PC-3 (cell line): Measurements from ENCODE around the gene GABRB3.

Experiments
- EZH2 ChIP-seq: fragments of 300-600 bp; sonication (generic); IDR thresholded peaks from one replicate; pipeline ENCODE4 v1.6.1; 2017; ENCODE audit warnings: antibody characterized with exemption, mild to moderate bottlenecking, low read length; ENCODE audit not compliant: unreplicated experiment
- TF ChIP-seq, protein P1 (sequence below): fragments of 300-600 bp; sonication (generic); conservative IDR thresholded peaks from 2 replicates; pipeline ENCODE4 v1.5.1; 2017; ENCODE audit warnings: antibody characterized with exemption, low read depth, mild to moderate bottlenecking, low read length

DNA sequence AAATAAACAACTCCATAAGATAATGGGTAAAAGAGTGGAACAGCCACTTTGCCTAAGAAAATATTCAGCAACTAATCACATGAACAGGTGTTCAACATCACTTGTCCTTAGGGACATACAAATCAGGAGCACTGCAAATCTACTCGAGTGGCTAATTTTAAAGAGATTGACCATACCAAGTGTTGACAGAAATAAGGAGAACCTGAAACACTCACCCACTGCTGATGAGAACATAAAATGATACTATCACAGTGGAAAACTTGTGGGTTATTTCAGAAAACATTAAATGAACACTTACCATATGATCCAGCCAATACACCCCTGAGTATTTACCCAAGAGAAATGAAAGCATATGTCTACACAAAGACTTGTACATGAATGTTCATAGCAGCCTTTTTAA is 70.5 kb downstream of the GABRB3 start:
- TF ChIP-seq, protein P1, sequence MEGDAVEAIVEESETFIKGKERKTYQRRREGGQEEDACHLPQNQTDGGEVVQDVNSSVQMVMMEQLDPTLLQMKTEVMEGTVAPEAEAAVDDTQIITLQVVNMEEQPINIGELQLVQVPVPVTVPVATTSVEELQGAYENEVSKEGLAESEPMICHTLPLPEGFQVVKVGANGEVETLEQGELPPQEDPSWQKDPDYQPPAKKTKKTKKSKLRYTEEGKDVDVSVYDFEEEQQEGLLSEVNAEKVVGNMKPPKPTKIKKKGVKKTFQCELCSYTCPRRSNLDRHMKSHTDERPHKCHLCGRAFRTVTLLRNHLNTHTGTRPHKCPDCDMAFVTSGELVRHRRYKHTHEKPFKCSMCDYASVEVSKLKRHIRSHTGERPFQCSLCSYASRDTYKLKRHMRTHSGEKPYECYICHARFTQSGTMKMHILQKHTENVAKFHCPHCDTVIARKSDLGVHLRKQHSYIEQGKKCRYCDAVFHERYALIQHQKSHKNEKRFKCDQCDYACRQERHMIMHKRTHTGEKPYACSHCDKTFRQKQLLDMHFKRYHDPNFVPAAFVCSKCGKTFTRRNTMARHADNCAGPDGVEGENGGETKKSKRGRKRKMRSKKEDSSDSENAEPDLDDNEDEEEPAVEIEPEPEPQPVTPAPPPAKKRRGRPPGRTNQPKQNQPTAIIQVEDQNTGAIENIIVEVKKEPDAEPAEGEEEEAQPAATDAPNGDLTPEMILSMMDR = no peak
- TF ChIP-seq EZH2 = no peak
